GM12874 (cell line): ENCODE data around the gene MYEOV.

Source experiments
- CTCF ChIP-seq: IDR thresholded peaks from 2 replicates; pipeline ENCODE4 v1.5.1; 2011; ENCODE audit warnings: low read depth, mild to moderate bottlenecking, control low read depth, low read length, moderate library complexity; ENCODE audit not compliant: insufficient read depth

The MYEOV gene

GRCh38 chr11:69251057-69251393 lies 42.9 kb upstream of the MYEOV start:
- TF ChIP-seq CTCF = no peak

GRCh38 chr11:69251639-69252489 lies 42.1 kb upstream of the MYEOV start:
- TF ChIP-seq CTCF = no peak

- TF ChIP-seq CTCF = no peak
Measured at GRCh38 chr11:69252490-69252837, 41.5 kb upstream of the MYEOV start.

- TF ChIP-seq CTCF = no peak
Measured at GRCh38 chr11:69253028-69253427, 40.9 kb upstream of the MYEOV start.

- no peak for TF ChIP-seq CTCF
Measured at GRCh38 chr11:69257134-69257533, 36.8 kb upstream of the MYEOV start.

GRCh38 chr11:69257838-69258658 lies 35.9 kb upstream of the MYEOV start:
- no peak for TF ChIP-seq CTCF

- no peak for TF ChIP-seq CTCF
Measured at GRCh38 chr11:69259096-69259495, 34.9 kb upstream of the MYEOV start.
